ENCODE measurements around the gene NEK9.

GRCh38 chr14:75042035-75042434 lies 84.8 kb downstream of the NEK9 start:
- TF ChIP-seq CTCF (IDR thresholded peaks at IDR 0.05; ENCODE audit: low read depth, low read length) (no peak), POLR2A (IDR thresholded peaks at IDR 0.05; ENCODE audit: extremely low read depth, insufficient read length) (no peak)

All from NB4 (cell line).